Esophagus muscularis mucosa (tissue), 4 donors: Measurements from ENCODE around the gene RHBDL1.

Experiments used
- EP300 ChIP-seq: sonication (generic); formaldehyde crosslinking; IDR thresholded peaks from one replicate; pipeline ENCODE4 v1.6.1; 2017; ENCODE audit warnings: antibody characterized with exemption
- POLR2AphosphoS5 ChIP-seq, 2 donors: sonication (generic); formaldehyde crosslinking; IDR thresholded peaks; one replicate each; pipeline ENCODE4 v1.6.1; 2017; ENCODE audit warnings: antibody characterized with exemption in 2 of 2
- TF ChIP-seq, protein P1 (sequence below), 3 experiments: fragments of 200-600 bp in 2 of 3; fragments of 450-650 bp in 1 of 3; sonication (generic) in 2 of 3; IDR thresholded peaks; one replicate each; pipeline ENCODE4 v1.5.1; 2017 to 2019; ENCODE audit warnings: antibody characterized with exemption in 3 of 3, mild to moderate bottlenecking in 2 of 3, moderate library complexity in 1 of 3

DNA sequence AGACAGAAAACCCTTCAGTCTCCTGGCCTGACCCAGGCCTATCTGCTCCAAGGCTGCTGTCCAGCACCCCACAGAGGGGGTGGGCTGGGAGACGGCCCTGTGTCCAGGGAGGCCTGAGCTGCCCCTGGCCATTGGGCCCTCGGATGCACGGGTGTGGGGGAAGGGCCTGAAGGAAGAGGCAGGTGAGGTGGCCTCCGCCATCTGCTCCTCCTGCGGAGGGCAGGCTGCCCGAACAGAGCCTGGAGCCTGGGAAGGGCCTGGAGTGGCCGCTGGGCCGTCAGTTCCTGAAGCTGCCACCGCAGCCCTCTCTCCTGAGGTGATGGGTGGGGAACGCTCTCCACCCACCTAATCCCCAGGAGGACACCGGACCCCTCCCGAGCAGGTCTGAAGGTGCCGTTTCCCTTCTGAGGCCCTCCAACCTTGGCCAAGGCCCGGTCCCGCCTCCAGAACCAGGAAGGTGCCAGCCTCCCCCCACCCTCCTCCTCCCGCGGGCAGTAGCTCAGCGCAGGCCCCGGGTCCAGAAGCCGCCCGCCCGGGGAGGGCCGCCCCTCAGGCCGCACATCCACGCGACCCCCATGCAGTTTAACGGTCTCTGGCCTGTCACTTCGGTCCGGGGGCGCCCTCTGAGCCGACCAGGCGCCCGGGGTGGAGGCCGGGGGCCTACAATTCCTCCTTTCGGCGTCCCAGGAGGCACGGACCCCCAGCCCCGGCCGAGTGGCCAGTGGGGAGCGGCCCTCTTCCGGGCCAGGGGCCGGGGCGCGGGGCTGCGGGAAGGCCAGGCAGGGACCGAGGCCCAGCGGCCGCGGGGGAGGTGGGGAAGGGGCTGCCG lies 29.3 kb downstream of the RHBDL1 start:
- TF ChIP-seq, protein P1, sequence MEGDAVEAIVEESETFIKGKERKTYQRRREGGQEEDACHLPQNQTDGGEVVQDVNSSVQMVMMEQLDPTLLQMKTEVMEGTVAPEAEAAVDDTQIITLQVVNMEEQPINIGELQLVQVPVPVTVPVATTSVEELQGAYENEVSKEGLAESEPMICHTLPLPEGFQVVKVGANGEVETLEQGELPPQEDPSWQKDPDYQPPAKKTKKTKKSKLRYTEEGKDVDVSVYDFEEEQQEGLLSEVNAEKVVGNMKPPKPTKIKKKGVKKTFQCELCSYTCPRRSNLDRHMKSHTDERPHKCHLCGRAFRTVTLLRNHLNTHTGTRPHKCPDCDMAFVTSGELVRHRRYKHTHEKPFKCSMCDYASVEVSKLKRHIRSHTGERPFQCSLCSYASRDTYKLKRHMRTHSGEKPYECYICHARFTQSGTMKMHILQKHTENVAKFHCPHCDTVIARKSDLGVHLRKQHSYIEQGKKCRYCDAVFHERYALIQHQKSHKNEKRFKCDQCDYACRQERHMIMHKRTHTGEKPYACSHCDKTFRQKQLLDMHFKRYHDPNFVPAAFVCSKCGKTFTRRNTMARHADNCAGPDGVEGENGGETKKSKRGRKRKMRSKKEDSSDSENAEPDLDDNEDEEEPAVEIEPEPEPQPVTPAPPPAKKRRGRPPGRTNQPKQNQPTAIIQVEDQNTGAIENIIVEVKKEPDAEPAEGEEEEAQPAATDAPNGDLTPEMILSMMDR (IDR thresholded peaks at IDR 0.05) = no peak
- no peak for TF ChIP-seq POLR2AphosphoS5 (IDR thresholded peaks at IDR 0.05)
- TF ChIP-seq EP300 = no peak
